Measurements from ENCODE around the gene ZFAND2A. TPM values are rescaled to one million over a fixed set of nuclear protein-coding genes. Genes with fewer than 3 reads are reported as not detected.

The ZFAND2A gene
- total RNA-seq, 1 donor from 2014 or later: 14.8 TPM

DNA sequence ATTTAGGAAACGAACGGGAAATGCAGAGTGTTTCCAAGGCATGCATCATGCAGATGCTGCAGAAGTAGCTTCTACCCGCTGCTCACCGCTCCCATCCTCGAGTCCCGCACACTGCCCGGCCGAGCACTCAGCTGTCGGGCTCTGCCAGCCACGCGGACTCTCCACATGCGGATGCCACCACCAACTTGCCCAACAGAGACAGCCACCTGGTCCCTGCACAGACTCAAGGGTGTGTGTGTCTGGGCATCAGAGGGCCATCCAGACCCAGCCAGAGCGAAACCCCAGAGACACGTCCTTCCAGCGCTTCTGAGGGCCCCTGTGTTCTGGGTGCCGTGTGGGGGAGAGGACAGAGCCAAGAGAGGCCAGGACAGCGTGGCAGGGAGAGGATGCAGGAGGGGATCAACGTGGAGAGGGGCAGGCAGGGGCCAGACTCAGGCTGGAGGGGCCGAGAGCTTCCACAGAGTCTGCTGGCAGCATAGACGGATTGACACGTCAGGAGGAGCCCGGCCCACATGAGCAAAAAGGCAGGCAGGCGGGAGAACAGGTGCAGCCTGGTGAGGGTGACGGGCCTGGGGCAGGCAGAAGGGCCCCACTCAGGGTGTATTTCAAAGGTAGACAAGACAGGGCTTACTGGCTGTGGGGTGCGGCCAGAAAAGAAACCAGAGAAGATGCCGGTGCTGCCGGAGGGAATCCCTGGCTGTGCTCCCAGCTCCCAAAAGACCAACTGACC is 53.8 kb downstream of the ZFAND2A start:
- H3K4me1 ChIP-seq: no peaks in the 10 kb centered on the region
- ATAC-seq (no peak), DNase-seq (peak; percentile 30)
- H3K4me3 ChIP-seq: no peak overlapping the region
- no peaks in the 10 kb centered on the region for H3K27me3 ChIP-seq (ENCODE audit: low read depth)
- no peak overlapping the region for H3K27ac ChIP-seq
- TF ChIP-seq, protein P1, sequence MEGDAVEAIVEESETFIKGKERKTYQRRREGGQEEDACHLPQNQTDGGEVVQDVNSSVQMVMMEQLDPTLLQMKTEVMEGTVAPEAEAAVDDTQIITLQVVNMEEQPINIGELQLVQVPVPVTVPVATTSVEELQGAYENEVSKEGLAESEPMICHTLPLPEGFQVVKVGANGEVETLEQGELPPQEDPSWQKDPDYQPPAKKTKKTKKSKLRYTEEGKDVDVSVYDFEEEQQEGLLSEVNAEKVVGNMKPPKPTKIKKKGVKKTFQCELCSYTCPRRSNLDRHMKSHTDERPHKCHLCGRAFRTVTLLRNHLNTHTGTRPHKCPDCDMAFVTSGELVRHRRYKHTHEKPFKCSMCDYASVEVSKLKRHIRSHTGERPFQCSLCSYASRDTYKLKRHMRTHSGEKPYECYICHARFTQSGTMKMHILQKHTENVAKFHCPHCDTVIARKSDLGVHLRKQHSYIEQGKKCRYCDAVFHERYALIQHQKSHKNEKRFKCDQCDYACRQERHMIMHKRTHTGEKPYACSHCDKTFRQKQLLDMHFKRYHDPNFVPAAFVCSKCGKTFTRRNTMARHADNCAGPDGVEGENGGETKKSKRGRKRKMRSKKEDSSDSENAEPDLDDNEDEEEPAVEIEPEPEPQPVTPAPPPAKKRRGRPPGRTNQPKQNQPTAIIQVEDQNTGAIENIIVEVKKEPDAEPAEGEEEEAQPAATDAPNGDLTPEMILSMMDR (IDR thresholded peaks at IDR 0.05): no peak
- H3K9me3 ChIP-seq: no peaks in the 10 kb centered on the region
- no peaks in the 10 kb centered on the region for H3K36me3 ChIP-seq
- intact Hi-C loops (cut with DNase I): no loop called here

DNA sequence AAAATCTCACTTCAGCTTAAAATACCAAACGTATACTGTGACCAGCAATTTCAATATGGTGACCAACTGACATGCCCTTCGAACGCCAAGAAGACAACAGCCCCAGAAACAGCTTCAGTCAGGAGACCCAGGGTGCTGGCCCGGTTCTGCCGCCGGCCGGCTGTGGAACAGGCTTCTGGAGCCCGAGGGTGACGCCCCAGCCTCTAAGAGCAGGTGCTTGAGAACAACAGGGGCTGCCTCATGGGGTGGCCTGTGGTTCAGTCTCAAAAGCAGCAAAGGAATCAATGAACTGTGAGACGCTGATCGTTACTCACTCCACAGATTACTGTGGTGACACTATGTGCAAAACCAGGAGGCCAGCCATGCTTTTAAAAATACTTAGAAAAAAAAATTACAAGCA is 54.8 kb downstream of the ZFAND2A start:
- intact Hi-C loops (cut with DNase I): no loop called here
- H3K4me1 ChIP-seq: no peaks in the 10 kb centered on the region
- no peak overlapping the region for H3K27ac ChIP-seq

DNA sequence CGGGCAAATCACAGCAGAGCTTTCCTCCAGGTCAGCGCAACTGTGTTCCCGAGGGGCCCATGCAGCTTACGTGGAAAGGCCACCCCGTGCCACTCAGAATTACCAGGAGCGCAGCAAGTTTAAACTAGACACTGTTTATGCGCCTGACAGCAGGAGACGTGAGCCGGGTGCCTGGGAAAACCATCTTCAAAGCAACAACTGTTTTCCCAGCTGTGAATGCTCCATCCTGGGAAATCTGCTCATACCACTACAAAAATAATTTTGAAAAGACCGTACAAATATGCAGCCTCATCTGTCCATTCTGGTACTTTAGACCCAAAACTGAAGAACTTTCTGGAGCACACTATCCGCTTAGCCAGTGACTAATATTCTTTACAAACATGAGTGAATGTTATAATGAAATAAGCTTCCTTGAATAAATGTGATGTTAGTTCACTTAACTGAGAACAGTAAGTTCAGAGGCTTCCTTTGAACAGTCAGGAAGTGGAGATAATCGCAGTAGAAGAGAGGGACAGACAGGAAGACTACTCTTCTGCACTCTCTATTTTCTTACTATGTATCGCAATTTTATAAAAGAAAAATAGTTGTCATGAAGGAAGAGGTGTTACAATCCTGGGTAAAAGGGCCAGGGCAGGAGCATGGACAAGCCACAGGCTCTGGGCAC is 55.3 kb downstream of the ZFAND2A start:
- intact Hi-C loops (cut with DNase I): no loop called here
- Histone ChIP-seq H3K4me3 (no peak overlapping the region), H3K27me3 (ENCODE audit: low read depth) (no peaks in the 10 kb centered on the region), H3K27ac (no peak overlapping the region), H3K4me1 (no peaks in the 10 kb centered on the region), H3K36me3 (no peaks in the 10 kb centered on the region), H3K9me3 (no peaks in the 10 kb centered on the region)
- ATAC-seq: no peak
- no peak for DNase-seq
- TF ChIP-seq, protein P1 (IDR thresholded peaks at IDR 0.05): no peak

More for the DNA sequence above, 54.8 kb downstream of the ZFAND2A start:
- TF ChIP-seq, protein P1 (IDR thresholded peaks at IDR 0.05): no peak
- H3K27me3 ChIP-seq (ENCODE audit: low read depth): no peaks in the 10 kb centered on the region
- DNase-seq: peak; percentile 32
- no peak for ATAC-seq
- H3K9me3 ChIP-seq: no peaks in the 10 kb centered on the region
- no peaks in the 10 kb centered on the region for H3K36me3 ChIP-seq
- no peak overlapping the region for H3K4me3 ChIP-seq

DNA sequence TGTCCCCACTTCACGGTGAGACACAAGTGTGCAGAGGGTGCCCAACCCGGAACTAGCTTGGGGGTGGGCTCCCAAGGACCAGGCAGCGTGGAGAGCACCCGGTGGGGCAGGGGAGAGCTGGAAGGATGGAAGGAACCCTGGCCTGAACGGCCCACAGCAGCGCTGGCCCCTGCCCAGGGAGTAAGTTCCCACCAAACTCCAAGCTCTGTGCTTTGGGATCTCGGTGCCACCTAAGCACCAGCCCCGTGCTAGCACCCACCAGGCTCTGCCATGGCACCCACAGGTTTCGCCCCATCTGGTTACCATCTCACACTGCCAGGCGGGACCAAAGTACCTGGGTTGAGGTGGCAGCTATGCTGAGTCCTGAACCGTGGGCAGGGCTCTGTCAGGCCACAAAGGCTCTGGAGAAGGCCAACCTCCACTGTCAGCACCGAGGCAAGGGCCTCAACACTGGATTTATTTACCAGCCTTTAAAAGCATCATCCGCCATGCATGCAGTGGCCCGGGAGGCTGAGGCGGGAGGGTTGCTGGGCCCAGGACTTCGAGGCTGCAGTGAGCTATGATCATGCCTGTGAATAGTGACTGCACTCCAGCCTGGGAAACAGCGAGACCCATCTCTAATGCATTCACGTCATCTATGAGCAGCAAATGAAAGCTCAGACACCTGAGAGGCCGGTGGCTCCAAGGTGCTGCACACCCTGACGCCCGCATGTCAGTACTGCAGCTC is 56.0 kb downstream of the ZFAND2A start:
- Histone ChIP-seq H3K36me3 (no peaks in the 10 kb centered on the region), H3K4me3 (no peak overlapping the region), H3K9me3 (no peaks in the 10 kb centered on the region), H3K27me3 (ENCODE audit: low read depth) (no peaks in the 10 kb centered on the region), H3K4me1 (no peaks in the 10 kb centered on the region), H3K27ac (no peak overlapping the region)
- TF ChIP-seq, protein P1 (IDR thresholded peaks at IDR 0.05): no peak
- no peak for ATAC-seq
- intact Hi-C loops (cut with DNase I): no loop called here
- DNase-seq: peak; percentile 23

DNA sequence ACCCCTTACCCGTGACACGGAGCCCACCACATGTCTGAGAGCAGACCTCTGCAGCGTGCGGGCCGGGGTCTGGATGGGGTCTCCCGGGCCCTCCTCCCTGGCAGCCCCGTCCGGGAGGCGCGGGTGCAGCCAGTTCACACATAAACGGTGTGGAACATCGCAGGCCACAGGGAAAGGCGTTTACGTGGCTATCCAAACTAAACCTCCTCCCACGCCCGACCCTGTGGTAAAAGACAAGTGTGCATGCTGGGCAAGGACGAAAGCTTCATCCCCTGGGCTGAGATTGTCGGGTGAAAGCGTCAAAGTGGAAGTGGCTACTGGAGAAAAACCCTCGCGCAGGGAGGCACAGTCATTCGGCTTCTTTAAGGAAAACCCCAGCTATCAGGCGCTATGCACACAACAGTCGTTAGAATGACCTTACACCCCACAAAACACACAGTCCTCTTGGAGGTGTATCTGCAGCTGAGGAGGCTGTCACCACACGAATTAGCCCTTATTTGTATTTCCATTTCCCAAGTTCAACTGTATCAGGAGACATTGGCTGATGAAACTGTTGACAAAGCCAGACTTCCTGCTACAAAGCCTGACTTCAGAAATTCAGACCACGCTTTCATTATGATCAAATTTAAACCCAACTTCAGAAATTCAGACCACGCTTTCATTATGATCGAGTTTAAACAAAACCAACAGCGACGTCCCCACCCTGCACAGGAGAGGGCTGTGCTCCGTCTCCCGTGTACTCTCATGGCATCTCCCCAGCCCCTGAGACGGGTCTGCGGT is 56.8 kb downstream of the ZFAND2A start:
- Histone ChIP-seq H3K27me3 (ENCODE audit: low read depth) (no peaks in the 10 kb centered on the region), H3K9me3 (no peaks in the 10 kb centered on the region), H3K4me1 (no peaks in the 10 kb centered on the region), H3K27ac (no peak overlapping the region), H3K4me3 (no peak overlapping the region), H3K36me3 (no peaks in the 10 kb centered on the region)
- intact Hi-C loops (cut with DNase I): no loop called here
- TF ChIP-seq, protein P1 (IDR thresholded peaks at IDR 0.05): no peak
- ATAC-seq (no peak), DNase-seq (no peak)

Measured in lower lobe of right lung (tissue), 2 donors.